Peyer's patch (tissue), 4 donors: ENCODE results near the gene SPATA3.

ENCODE experiments used
- CTCF ChIP-seq, 6 experiments: fragments of 450-650 bp in 4 of 6; fragments of 200-600 bp in 2 of 6; sonication (generic) in 1 of 6; IDR thresholded peaks; one replicate each; pipeline ENCODE4 v1.5.1; 2017 to 2019; ENCODE audit warnings: antibody characterized with exemption in 6 of 6, mild to moderate bottlenecking in 3 of 6, moderate library complexity in 1 of 6
- POLR2A ChIP-seq, 2 donors: fragments of 450-650 bp; IDR thresholded peaks; one replicate each; pipeline ENCODE4 v1.5.1; 2017; ENCODE audit warnings: antibody characterized with exemption in 2 of 2, mild to moderate bottlenecking in 2 of 2, moderate library complexity in 2 of 2

GRCh38 chr2:230958820-230959756 lies 36.8 kb upstream of the SPATA3 start:
- no peak for TF ChIP-seq POLR2A (IDR thresholded peaks at IDR 0.05)
- no peak for TF ChIP-seq CTCF (IDR thresholded peaks at IDR 0.05)
